Ascending aorta (tissue), 2 donors: ENCODE measurements around the gene ADGRV1. TPM values are rescaled to one million over a fixed set of nuclear protein-coding genes. Genes with fewer than 3 reads are reported as not detected.
A peak's percentile ranks its signal among the peaks of the same experiment; 100 is the strongest.

Experiments
- DNase-seq, 2 donors: peaks; one replicate each; pipeline ENCODE4 v3.0.0-alpha.2; 2019; ENCODE audit warnings: low spot score in 2 of 2
- H3K27ac ChIP-seq, 2 donors: fragments of 200-600 bp; sonication (generic); one replicate each; pipeline ENCODE4 v1.5.1; 2016 to 2017; ENCODE audit warnings: mild to moderate bottlenecking in 1 of 2
- H3K27me3 ChIP-seq: fragments of 200-600 bp; sonication (generic); one replicate; pipeline ENCODE4 v1.5.1; 2017
- H3K36me3 ChIP-seq, 2 donors: fragments of 200-600 bp; sonication (generic); one replicate each; pipeline ENCODE4 v1.5.1; 2016
- H3K4me1 ChIP-seq, 2 donors: fragments of 200-600 bp; sonication (generic); one replicate each; pipeline ENCODE4 v1.5.1; 2016 to 2017; ENCODE audit warnings: mild to moderate bottlenecking in 1 of 2
- H3K4me3 ChIP-seq, 2 donors: fragments of 200-600 bp; sonication (generic); one replicate each; pipeline ENCODE4 v1.5.1; 2016 to 2017; ENCODE audit warnings: mild to moderate bottlenecking in 1 of 2
- H3K9me3 ChIP-seq, 2 donors: fragments of 200-600 bp; sonication (generic); one replicate each; pipeline ENCODE4 v1.5.1; 2016
- intact Hi-C: fragments of 100-400 bp; cut with DNase I; formaldehyde crosslinking; loops from one replicate; pipeline ENCODE4 v1.15.1; 2023
- total RNA-seq: library from RNA; depleted of rRNA; stranded (reverse); fragments of >200 nt; gene quantifications from one replicate; pipeline ENCODE4 v1.1.0, GENCODE V29; 2016
- TF ChIP-seq, protein P1 (sequence below), 3 experiments: fragments of 200-600 bp in 2 of 3; fragments of 450-650 bp in 1 of 3; sonication (generic) in 2 of 3; IDR thresholded peaks; one replicate each; pipeline ENCODE4 v1.5.1; 2016 to 2019; ENCODE audit warnings: antibody characterized with exemption in 3 of 3, mild to moderate bottlenecking in 1 of 3, moderate library complexity in 1 of 3

The ADGRV1 gene
- total RNA-seq, 1 donor from 2014 or later: 6.9 TPM

DNA sequence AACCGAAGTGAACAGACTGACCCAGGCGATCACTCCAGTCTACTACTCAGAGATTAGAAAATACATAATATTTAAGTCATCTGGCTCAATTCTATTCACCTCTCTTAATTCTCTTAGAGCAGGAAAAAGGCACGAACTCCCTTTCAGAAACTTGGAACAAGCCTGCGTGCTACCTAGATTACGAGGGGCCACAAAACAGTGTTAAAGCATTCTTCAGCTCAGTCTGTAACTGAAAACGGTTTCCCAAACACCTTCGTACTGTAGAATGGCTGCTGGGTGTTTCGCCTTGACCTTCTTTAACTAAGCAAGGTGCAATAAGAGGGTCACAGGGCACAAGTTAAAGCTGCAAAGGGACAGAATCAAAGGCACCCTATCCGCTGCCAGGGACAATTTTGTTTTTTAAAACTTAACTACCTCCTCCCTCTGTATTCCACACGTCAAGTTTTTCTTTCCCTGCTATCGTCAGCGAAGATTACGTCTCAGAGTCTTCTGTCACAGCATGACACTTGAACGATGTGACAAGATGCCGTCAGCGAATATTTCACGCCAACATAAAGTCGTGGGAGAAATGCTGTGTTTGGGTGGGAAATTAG is 29.9 kb upstream of the ADGRV1 start:
- intact Hi-C loops: loop anchor here (1.0 to 10.0 kb wide), 7 partner anchors 54 to 1844 kb away; partner anchors contain the start of genes ARRDC3, CETN3, MBLAC2 and POLR3G
- H3K4me3 ChIP-seq: peak overlapping the region; percentile 81 to 94
- TF ChIP-seq, protein P1, sequence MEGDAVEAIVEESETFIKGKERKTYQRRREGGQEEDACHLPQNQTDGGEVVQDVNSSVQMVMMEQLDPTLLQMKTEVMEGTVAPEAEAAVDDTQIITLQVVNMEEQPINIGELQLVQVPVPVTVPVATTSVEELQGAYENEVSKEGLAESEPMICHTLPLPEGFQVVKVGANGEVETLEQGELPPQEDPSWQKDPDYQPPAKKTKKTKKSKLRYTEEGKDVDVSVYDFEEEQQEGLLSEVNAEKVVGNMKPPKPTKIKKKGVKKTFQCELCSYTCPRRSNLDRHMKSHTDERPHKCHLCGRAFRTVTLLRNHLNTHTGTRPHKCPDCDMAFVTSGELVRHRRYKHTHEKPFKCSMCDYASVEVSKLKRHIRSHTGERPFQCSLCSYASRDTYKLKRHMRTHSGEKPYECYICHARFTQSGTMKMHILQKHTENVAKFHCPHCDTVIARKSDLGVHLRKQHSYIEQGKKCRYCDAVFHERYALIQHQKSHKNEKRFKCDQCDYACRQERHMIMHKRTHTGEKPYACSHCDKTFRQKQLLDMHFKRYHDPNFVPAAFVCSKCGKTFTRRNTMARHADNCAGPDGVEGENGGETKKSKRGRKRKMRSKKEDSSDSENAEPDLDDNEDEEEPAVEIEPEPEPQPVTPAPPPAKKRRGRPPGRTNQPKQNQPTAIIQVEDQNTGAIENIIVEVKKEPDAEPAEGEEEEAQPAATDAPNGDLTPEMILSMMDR (IDR thresholded peaks at IDR 0.05): no peak
- H3K27me3 ChIP-seq: no peaks in the 10 kb centered on the region
- H3K9me3 ChIP-seq: no peaks in the 10 kb centered on the region
- no peak for DNase-seq
- H3K4me1 ChIP-seq: peaks cover 8 to 12% of the 10 kb centered on the region in 2 donors
- H3K27ac ChIP-seq: peak overlapping the region; percentile 90 to 96
- peaks cover 0 to 17% of the 10 kb centered on the region in 2 donors for H3K36me3 ChIP-seq

DNA sequence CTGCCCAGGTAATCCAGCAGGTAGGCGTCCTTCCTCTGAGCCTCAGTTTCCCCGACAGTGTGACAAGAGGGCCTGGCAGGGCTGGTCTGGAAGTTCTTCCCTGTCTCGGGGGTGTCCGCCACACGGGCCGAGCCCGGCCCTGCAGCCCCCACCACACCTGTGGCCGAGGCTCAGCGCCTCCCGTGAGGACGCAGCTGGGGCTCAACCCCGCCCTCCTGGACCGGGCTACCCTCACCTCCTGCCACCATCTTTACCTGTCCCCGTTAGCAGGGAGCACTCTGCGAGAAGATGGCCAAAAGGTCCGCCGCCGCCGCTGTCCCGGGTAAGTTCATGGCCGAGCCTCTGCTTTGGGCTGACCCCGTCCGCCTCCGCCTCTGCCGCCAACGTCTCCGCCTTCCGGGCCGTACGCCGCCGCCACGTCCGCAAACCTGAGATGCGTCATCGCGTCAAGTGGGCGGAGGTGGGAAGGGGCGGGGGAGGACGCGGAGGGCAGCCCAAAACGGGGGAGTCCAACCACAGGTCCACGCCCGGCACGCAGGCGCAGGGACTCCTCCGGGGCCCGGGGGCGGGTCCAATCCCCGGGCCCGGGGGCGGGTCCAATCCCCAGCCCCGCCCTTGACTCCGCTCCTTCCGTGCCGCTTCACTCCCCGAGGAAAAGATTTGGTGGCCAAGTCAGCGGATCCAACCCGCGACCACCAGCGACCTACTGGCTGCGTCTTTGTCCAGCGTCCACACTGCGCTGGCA is 29.2 kb upstream of the ADGRV1 start, which contains the start of gene LYSMD3:
LYSMD3 (minus strand) TSS at position 391 of the 745 bp plus-strand sequence. CDS start 4,295 bp downstream, outside the sequence.
- Histone ChIP-seq H3K9me3 (no peaks in the 10 kb centered on the region), H3K27ac (peak within 1 kb of the TSS; percentile 90 to 96), H3K36me3 (peaks cover 0 to 11% of the 10 kb centered on the region in 2 donors), H3K4me3 (peak within 1 kb of the TSS; percentile 81 to 94), H3K4me1 (peaks cover 8 to 12% of the 10 kb centered on the region in 2 donors), H3K27me3 (no peaks in the 10 kb centered on the region)
- TF ChIP-seq, protein P1 (IDR thresholded peaks at IDR 0.05): no peak
- intact Hi-C loops: loop anchor here (1.0 to 10.0 kb wide), 7 partner anchors 55 to 1845 kb away; partner anchors contain the start of genes ARRDC3, CETN3, MBLAC2 and POLR3G
- peak; percentile 91 to 99 for DNase-seq

DNA sequence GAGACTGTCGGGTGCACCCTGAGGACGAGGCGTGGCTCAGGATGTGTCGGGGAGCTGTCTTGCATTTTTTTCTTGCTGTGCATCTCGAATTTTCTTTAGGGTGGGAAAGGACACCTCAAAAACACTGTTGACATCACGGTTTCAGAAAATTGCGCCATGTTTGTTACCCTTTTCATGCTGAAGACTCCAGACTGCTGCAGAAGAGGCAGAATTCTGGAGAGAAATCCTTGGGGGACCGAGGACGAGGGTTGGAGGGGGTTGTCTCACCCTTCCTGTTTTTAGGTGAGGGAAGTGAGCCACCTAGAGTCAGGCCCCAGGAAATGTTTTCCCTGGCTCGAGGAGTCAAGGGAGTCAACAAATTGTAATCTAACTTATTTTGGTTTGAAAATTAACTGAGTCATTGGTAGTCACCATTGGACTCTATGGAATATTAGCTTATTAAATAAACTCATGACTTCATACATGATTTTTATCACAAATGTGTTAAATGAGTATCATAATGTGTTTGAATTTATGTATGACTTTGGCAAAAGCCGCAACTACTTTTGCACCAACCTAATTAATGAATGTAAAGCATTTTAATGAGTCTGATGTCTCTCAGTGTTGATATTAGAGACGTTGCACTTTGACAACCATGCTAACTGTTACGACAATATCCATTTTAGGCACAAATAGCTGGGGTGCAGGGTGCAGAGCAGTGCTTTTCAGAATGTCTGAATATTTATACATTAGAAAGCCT is 28.5 kb upstream of the ADGRV1 start:
- intact Hi-C loops: loop anchor here (1.0 to 10.0 kb wide), 7 partner anchors 56 to 1845 kb away; partner anchors contain the start of genes ARRDC3, CETN3, MBLAC2 and POLR3G
- H3K27me3 ChIP-seq: no peaks in the 10 kb centered on the region
- peaks cover 8 to 12% of the 10 kb centered on the region in 2 donors for H3K4me1 ChIP-seq
- peaks cover 0 to 3% of the 10 kb centered on the region in 2 donors for H3K36me3 ChIP-seq
- DNase-seq: peak; percentile 10 to 84
- H3K9me3 ChIP-seq: no peaks in the 10 kb centered on the region
- peak overlapping the region; percentile 81 to 94 for H3K4me3 ChIP-seq
- TF ChIP-seq, protein P1 (IDR thresholded peaks at IDR 0.05): peak; percentile 50 to 71 (median 61)
- peak overlapping the region; percentile 80 to 96 for H3K27ac ChIP-seq

DNA sequence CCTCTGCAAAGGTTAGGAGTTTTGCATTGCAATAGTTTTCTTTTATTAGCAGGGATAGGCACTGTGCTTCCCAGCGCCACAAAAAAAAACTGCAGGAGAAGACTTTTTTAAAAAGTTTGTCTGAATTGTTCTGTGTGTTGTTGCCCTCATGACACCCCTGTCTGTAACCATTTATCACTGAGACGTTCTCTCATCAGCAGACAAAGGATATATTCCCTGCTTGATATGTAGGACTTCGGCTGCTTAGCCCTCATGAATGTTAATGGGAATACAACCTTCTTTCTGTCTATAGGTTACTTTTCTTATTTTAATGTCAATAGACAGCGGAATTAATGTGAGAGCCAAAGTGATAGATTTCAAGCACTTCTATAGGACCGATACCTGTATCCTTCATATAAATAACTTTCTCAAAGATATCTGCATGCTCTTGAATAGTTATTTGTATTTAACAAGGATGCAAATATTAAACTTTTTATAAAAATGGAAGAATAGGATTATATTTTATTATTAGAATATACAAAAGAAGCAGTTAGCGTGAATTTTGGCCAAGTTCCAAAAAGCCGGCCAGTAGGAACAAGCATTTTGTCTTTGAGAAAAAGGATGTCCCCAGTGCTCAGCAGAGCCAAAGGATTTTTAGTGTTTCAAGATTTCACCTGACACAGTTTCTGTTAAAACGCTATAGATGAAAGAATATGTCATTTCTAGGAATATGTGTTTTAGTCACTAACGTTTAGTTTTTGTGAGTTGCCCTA is 27.7 kb upstream of the ADGRV1 start:
- TF ChIP-seq, protein P1 (IDR thresholded peaks at IDR 0.05): no peak
- Histone ChIP-seq H3K4me1 (peaks cover 8 to 12% of the 10 kb centered on the region in 2 donors), H3K27me3 (no peaks in the 10 kb centered on the region), H3K4me3 (peak overlapping the region in 1 of 2 donors; percentile 81), H3K36me3 (no peaks in the 10 kb centered on the region), H3K27ac (no peak overlapping the region), H3K9me3 (no peaks in the 10 kb centered on the region)
- intact Hi-C loops: no loop called here
- no peak for DNase-seq

DNA sequence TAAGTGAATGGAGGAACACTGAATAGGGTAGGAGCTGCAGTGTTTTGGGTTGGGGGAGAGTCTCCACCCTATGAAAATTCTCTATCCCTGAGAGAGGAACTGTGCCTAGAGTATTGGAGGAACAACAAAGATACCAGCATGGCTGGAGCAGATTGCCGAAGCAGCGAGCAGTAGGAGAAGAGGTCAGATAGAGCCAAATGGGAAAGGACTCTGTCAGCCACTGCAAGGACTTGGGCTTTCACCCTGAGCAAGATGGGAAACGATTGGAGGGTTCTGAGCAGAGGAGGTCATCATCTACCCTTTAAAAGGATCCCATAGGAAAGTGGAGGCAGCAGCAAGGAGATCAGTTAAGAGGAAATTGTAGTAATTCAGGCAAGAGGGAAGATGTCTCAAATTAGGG is 24.8 kb upstream of the ADGRV1 start:
- H3K4me1 ChIP-seq: peaks cover 3 to 7% of the 10 kb centered on the region in 2 donors
- intact Hi-C loops: no loop called here

More for the DNA sequence above, 24.8 kb upstream of the ADGRV1 start:
- TF ChIP-seq, protein P1 (IDR thresholded peaks at IDR 0.05): no peak
- Histone ChIP-seq H3K4me3 (no peak overlapping the region), H3K27me3 (no peaks in the 10 kb centered on the region), H3K9me3 (no peaks in the 10 kb centered on the region), H3K36me3 (no peaks in the 10 kb centered on the region), H3K27ac (no peak overlapping the region)
- DNase-seq: no peak
